GM18873 (cell line): ENCODE data around the gene PAN2.
A peak's percentile ranks its signal among the peaks of the same experiment; 100 is the strongest.
"Not testable (repeated sequence)": the region's sequence is repeated elsewhere in the genome, so short reads cannot be mapped to it uniquely, and the experiment has no call there.

ENCODE experiments used
- ATAC-seq: cut with Tn5 transposase; IDR thresholded peaks from one replicate; pipeline ENCODE4 v1.9.1; 2021; ENCODE audit warnings: mild to moderate bottlenecking, moderate library complexity, moderate number of reproducible peaks; ENCODE audit not compliant: unreplicated experiment, low FRiP score

PAN2 gene

GRCh38 chr12:56272468-56272867, 61.3 kb downstream of the PAN2 start:
- not testable (repeated sequence) for ATAC-seq

GRCh38 chr12:56271031-56271430, 62.8 kb downstream of the PAN2 start:
- ATAC-seq = no peak

GRCh38 chr12:56267443-56268071, 66.2 kb downstream of the PAN2 start:
- peak; percentile 4 for ATAC-seq

GRCh38 chr12:56266693-56267442, 66.9 kb downstream of the PAN2 start, which contains the start of gene COQ10A:
COQ10A (plus strand) TSS chr12:56266942; CDS start chr12:56267119, 177 bp downstream.
- ATAC-seq = peak; percentile 61
